A549 (cell line): ENCODE data around the gene SLC6A18. TPM values are rescaled to one million over a fixed set of nuclear protein-coding genes. Genes with fewer than 3 reads are reported as not detected.
"Not testable (repeated sequence)": the region's sequence is repeated elsewhere in the genome, so short reads cannot be mapped to it uniquely, and the experiment has no call there.

Experiments
- ATAC-seq, 2 experiments: fragments of 200-7000 bp in 1 of 2; fragments of >200 bp in 1 of 2; cut with Nextera tagmentation in 1 of 2; cut with Tn5 transposase in 1 of 2; 3 replicates each; pipeline versions ENCODE4 v1.8.0 to v1.9.1; 2018 to 2020; ENCODE audit warnings: mild to moderate bottlenecking in 1 of 2, moderate library complexity in 1 of 2
- CTCF ChIA-PET: fragments of 300-600 bp; sonication (Branson Sonifier 250); formaldehyde crosslinking; extraction: SDS; loops from one replicate; lab custom pipeline; 2021; ENCODE audit warnings: antibody characterized with exemption, inconsistent platforms; lab: Yijun Ruan, JAX
- POLR2A ChIA-PET: fragments of 350-600 bp; formaldehyde crosslinking; extraction: SDS; loops from one replicate; lab custom pipeline; 2021; ENCODE audit warnings: antibody characterized with exemption, inconsistent platforms; lab: Yijun Ruan, JAX
- DNase-seq, 2 experiments: peaks; one replicate each; pipeline versions ENCODE4 v3.0.0 to v3.0.0-alpha.2; 2011 to 2016; ENCODE audit warnings: low read depth in 1 of 2, low spot score in 1 of 2
- FAIRE-seq: peaks from 2 replicates; lab custom pipeline; 2011; peaks lifted over from hg19 to GRCh38; lab: Jason Lieb, UNC
- H3K27ac ChIP-seq, 2 experiments: fragments of >200 bp; sonication (Bioruptor Twin); formaldehyde crosslinking; 3 replicates each; pipeline ENCODE4 v1.5.1; 2016 to 2017
- H3K4me1 ChIP-seq: fragments of >200 bp; sonication (Bioruptor Twin); formaldehyde crosslinking; 3 replicates; pipeline ENCODE4 v1.6.1; 2016
- H3K4me2 ChIP-seq: fragments of >200 bp; sonication (Bioruptor Twin); formaldehyde crosslinking; 3 replicates; pipeline ENCODE4 v1.6.1; 2016
- H3K4me3 ChIP-seq: fragments of >200 bp; sonication (Bioruptor Twin); formaldehyde crosslinking; 3 replicates; pipeline ENCODE4 v1.5.1; 2016
- H3K9me3 ChIP-seq: fragments of >200 bp; sonication (Bioruptor Twin); formaldehyde crosslinking; 3 replicates; pipeline ENCODE4 v1.6.1; 2016
- BHLHE40 ChIP-seq: IDR thresholded peaks from 2 replicates; pipeline ENCODE4 v1.6.1; 2012; ENCODE audit warnings: low read depth, low read length, inconsistent platforms
- CHD2 ChIP-seq: fragments of 150-350 bp; IDR thresholded peaks from 2 replicates; pipeline ENCODE4 v1.6.1; 2014; ENCODE audit warnings: low read length; ENCODE audit not compliant: partially characterized antibody
- E2F6 ChIP-seq: IDR thresholded peaks from 2 replicates; pipeline ENCODE4 v1.6.1; 2012; ENCODE audit warnings: low read depth, borderline replicate concordance
- EHMT2 ChIP-seq: fragments of 200-600 bp; sonication (generic); IDR thresholded peaks from 2 replicates; pipeline ENCODE4 v1.6.1; 2016; ENCODE audit warnings: antibody characterized with exemption, low read depth, mild to moderate bottlenecking, moderate library complexity
- EP300 ChIP-seq, 2 experiments: fragments of >200 bp; sonication (Bioruptor Twin); formaldehyde crosslinking; IDR thresholded peaks; 2 replicates in 1 of 2; 3 replicates in 1 of 2; pipeline ENCODE4 v1.6.1; 2016 to 2017
- ESRRA ChIP-seq: fragments of 150-350 bp; IDR thresholded peaks from 2 replicates; pipeline ENCODE4 v1.6.1; 2014; ENCODE audit warnings: mild to moderate bottlenecking, low read length, borderline replicate concordance
- FOSB ChIP-seq: fragments of 250-450 bp; sonication (Bioruptor Pico); IDR thresholded peaks from 2 replicates; pipeline ENCODE4 v1.5.0; 2020; ENCODE audit warnings: mild to moderate bottlenecking, moderate library complexity
- FOSL2 ChIP-seq, 2 experiments: fragments of 450-650 bp in 1 of 2; fragments of >200 bp in 1 of 2; sonication (Bioruptor Twin) in 1 of 2; formaldehyde crosslinking; IDR thresholded peaks; 2 replicates each; pipeline versions ENCODE4 v1.5.0 to v1.6.1; 2016 to 2020; ENCODE audit warnings: mild to moderate bottlenecking in 1 of 2, moderate library complexity in 1 of 2
- FOXS1 ChIP-seq: fragments of 250-450 bp; sonication (Bioruptor Pico); IDR thresholded peaks from 2 replicates; pipeline ENCODE4 v1.5.0; 2020; ENCODE audit warnings: mild to moderate bottlenecking, moderate library complexity
- HES2 ChIP-seq: fragments of >200 bp; sonication (Bioruptor Twin); formaldehyde crosslinking; IDR thresholded peaks from 2 replicates; pipeline ENCODE4 v1.6.1; 2016
- HMGXB4 ChIP-seq: fragments of 250-450 bp; sonication (Bioruptor Pico); IDR thresholded peaks from 2 replicates; pipeline ENCODE4 v1.5.0; 2021; ENCODE audit warnings: mild to moderate bottlenecking, moderate library complexity, borderline replicate concordance
- JUN ChIP-seq, 2 experiments: fragments of >200 bp; sonication (Bioruptor Twin); formaldehyde crosslinking; IDR thresholded peaks; 2 replicates in 1 of 2; 3 replicates in 1 of 2; pipeline ENCODE4 v1.6.1; 2016 to 2017
- MAX ChIP-seq: IDR thresholded peaks from 2 replicates; pipeline ENCODE4 v1.6.1; 2012
- MAZ ChIP-seq: fragments of 150-350 bp; IDR thresholded peaks from 2 replicates; pipeline ENCODE4 v1.6.1; 2014; ENCODE audit warnings: antibody characterized with exemption, low read depth, low read length, borderline replicate concordance
- NFE2L2 ChIP-seq: fragments of 150-350 bp; conservative IDR thresholded peaks from 2 replicates; pipeline ENCODE4 v1.6.1; 2014; ENCODE audit warnings: low read length
- NPAS2 ChIP-seq: fragments of 250-450 bp; sonication (Bioruptor Pico); IDR thresholded peaks from 2 replicates; pipeline ENCODE4 v1.8.0; 2022; ENCODE audit warnings: mild to moderate bottlenecking, moderate library complexity, borderline replicate concordance
- PHF8 ChIP-seq: fragments of 200-600 bp; sonication (generic); IDR thresholded peaks from 2 replicates; pipeline ENCODE4 v1.6.1; 2016; ENCODE audit warnings: low read depth, mild to moderate bottlenecking, antibody characterized with exemption, moderate library complexity, borderline replicate concordance
- POLR2A ChIP-seq: IDR thresholded peaks from 2 replicates; pipeline ENCODE4 v1.6.1; 2012; ENCODE audit warnings: mild to moderate bottlenecking, low read length
- POLR2AphosphoS2 ChIP-seq: conservative IDR thresholded peaks from 2 replicates; pipeline ENCODE4 v1.6.1; 2012; ENCODE audit warnings: low read length, improper control_type of control experiment, inconsistent platforms
- RCOR1 ChIP-seq: fragments of 150-350 bp; IDR thresholded peaks from 2 replicates; pipeline ENCODE4 v1.6.1; 2014; ENCODE audit warnings: antibody characterized with exemption, low read length, low read depth
- RFX5 ChIP-seq: fragments of 450-650 bp; IDR thresholded peaks from 2 replicates; pipeline ENCODE4 v1.7.1; 2014; ENCODE audit warnings: antibody characterized with exemption, mild to moderate bottlenecking, moderate library complexity
- RNF2 ChIP-seq: fragments of 200-600 bp; sonication (generic); IDR thresholded peaks from 2 replicates; pipeline ENCODE4 v1.6.1; 2016; ENCODE audit warnings: low read depth, mild to moderate bottlenecking, antibody characterized with exemption, moderate library complexity, borderline replicate concordance
- SMC3 ChIP-seq: fragments of >200 bp; sonication (Bioruptor Twin); formaldehyde crosslinking; IDR thresholded peaks from 3 replicates; pipeline ENCODE4 v1.6.1; 2018; ENCODE audit warnings: inconsistent platforms
- TFCP2L1 ChIP-seq: fragments of 250-450 bp; sonication (Bioruptor Pico); IDR thresholded peaks from 2 replicates; pipeline ENCODE4 v1.5.0; 2021; ENCODE audit warnings: mild to moderate bottlenecking
- TP53 ChIP-seq: fragments of 250-450 bp; sonication (Bioruptor Pico); IDR thresholded peaks from 2 replicates; pipeline ENCODE4 v1.5.0; 2021; ENCODE audit warnings: mild to moderate bottlenecking, moderate library complexity
- ZC3H11A ChIP-seq: fragments of 450-650 bp; IDR thresholded peaks from 2 replicates; pipeline ENCODE4 v1.6.1; 2014; ENCODE audit warnings: antibody characterized with exemption, mild to moderate bottlenecking
- ZSCAN20 ChIP-seq: fragments of 250-450 bp; sonication (Bioruptor Pico); IDR thresholded peaks from 2 replicates; pipeline ENCODE4 v1.8.0; 2022; ENCODE audit warnings: mild to moderate bottlenecking, moderate library complexity
- WGBS: methylation state at CpG from one replicate; pipeline ENCODE4 v1.1.6; 2017; ENCODE audit errors: missing lambda C conversion rate; 5-methylcytosine and 5-hydroxymethylcytosine counted together
- polyA plus RNA-seq, 4 experiments: library from polyadenylated mRNA; depleted of rRNA in 3 of 4; stranded (reverse); fragments of >200 nt; fragmentation: RNase III in 1 of 4; extraction: RNeasy Plus Mini Kit Qiagen cat#74134 plus additional on column Dnase treatment in 1 of 4; gene quantifications; 2 replicates in 3 of 4; 3 replicates in 1 of 4; pipeline ENCODE4 v1.2.3, GENCODE V29; 2011 to 2017
- TF ChIP-seq, protein P1 (sequence below): IDR thresholded peaks from 2 replicates; pipeline ENCODE4 v1.6.1; 2012

Gene SLC6A18
- polyA plus RNA-seq, 2 of the 4 experiments (the other 2 are of a cell fraction), result not detected

- TF ChIP-seq FOSB (CRISPR knock-in tag), result no peak
- TF ChIP-seq ESRRA, result no peak
- TF ChIP-seq MAX, result no peak
- TF ChIP-seq NPAS2 (CRISPR knock-in tag), result no peak
These were observed 2.5 kb downstream of the SLC6A18 start (continued) for GRCh38 chr5:1227667-1228066.

DNA sequence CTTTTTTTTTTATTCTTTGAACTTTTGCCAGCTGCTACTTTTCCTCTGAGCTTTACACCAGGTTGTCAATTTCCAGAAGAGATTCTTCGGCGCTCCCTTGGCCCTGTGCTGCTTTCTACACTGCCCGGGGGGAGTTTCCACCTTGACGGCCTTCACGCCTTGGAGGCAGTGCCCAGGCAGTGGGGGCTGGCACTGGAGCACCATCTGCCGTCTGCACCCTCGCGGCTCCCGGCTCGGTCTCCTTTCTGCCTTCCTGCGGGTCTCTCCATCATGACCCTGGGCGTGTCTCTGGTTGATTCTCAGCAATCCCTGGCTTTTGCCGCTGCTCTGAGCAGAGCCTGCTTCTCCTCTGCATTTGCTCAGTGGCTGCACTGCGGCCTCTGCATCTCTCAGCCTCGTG, 2.9 kb downstream of the SLC6A18 start:
- Histone ChIP-seq H3K27ac (no peak overlapping the region), H3K9me3 (no peaks in the 10 kb centered on the region), H3K4me3 (no peak overlapping the region), H3K4me1 (no peaks in the 10 kb centered on the region), H3K4me2 (no peak overlapping the region)
- CTCF ChIA-PET, result interaction anchor here (1.0 to 1.4 kb wide), 2 partner anchors 88 to 417 kb away, joined by 3 to 5 read pairs; no protein-coding TSS in a partner anchor
- WGBS, result 43% methylated on average over 15 of the region's 15 CpGs
- POLR2A ChIA-PET, result no interaction called here
- DNase-seq (no peak), ATAC-seq (no peak), FAIRE-seq (no peak)
- TF ChIP-seq FOSB (CRISPR knock-in tag) (no peak), SMC3 (no peak), RCOR1 (no peak), POLR2A (no peak), NFE2L2 (no peak), EHMT2 (no peak), EP300 (IDR thresholded peaks at IDR 0.05) (no peak), BHLHE40 (no peak)
- TF ChIP-seq, protein P1, sequence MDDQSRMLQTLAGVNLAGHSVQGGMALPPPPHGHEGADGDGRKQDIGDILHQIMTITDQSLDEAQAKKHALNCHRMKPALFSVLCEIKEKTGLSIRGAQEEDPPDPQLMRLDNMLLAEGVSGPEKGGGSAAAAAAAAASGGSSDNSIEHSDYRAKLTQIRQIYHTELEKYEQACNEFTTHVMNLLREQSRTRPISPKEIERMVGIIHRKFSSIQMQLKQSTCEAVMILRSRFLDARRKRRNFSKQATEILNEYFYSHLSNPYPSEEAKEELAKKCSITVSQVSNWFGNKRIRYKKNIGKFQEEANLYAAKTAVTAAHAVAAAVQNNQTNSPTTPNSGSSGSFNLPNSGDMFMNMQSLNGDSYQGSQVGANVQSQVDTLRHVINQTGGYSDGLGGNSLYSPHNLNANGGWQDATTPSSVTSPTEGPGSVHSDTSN, result no peak

GRCh38 chr5:1229023-1229422, 3.8 kb downstream of the SLC6A18 start:
- 69% methylated on average over 11 of the region's 11 CpGs for WGBS
- H3K4me1 ChIP-seq, H3K9me3 ChIP-seq, POLR2A ChIA-PET, ATAC-seq, H3K27ac ChIP-seq, H3K4me2 ChIP-seq, FAIRE-seq, DNase-seq, H3K4me3 ChIP-seq: not testable (repeated sequence)
- CTCF ChIA-PET, result interaction anchor here (1.4 kb wide), 1 partner anchor 416 kb away, joined by 5 read pairs; no protein-coding TSS in a partner anchor

DNA sequence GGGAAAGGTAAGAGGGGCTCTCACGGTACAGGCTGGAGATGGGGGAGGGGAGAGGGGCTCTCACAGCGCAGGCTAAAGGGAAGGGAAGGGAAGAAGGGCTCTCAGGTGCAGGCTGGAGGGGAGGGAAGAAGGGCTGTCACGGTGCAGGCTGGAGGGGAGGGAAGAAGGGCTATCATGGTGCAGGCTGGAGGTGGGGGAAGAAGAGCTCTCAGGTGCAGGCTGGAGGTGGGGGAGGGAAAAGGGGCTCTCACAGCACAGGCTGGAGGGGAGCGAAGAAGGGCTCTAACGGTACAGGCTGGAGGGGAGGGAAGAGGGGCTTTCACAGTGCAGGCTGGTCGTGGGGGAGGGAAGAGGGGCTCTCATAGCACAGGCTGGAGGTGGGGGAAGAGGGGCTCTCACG, 4.6 kb downstream of the SLC6A18 start:
- TF ChIP-seq MAZ (no peak), ZC3H11A (no peak), TP53 (no peak), CHD2 (no peak), PHF8 (no peak), JUN (IDR thresholded peaks at IDR 0.05) (no peak), EP300 (IDR thresholded peaks at IDR 0.05) (no peak), ZSCAN20 (CRISPR knock-in tag) (no peak), RFX5 (no peak), HMGXB4 (no peak), E2F6 (no peak), FOSB (CRISPR knock-in tag) (no peak), TFCP2L1 (CRISPR knock-in tag) (no peak), HES2 (no peak), RNF2 (no peak), FOSL2 (IDR thresholded peaks at IDR 0.05) (no peak), FOSL2 (CRISPR knock-in tag; IDR thresholded peaks at IDR 0.05) (no peak), FOXS1 (CRISPR knock-in tag) (no peak), POLR2AphosphoS2 (no peak), NPAS2 (CRISPR knock-in tag) (no peak)
- TF ChIP-seq, protein P1, result no peak
- FAIRE-seq (no peak), ATAC-seq (no peak), DNase-seq (no peak)
- CTCF ChIA-PET, result interaction anchor here (1.4 kb wide), 1 partner anchor 23 kb away, joined by 4 read pairs; no protein-coding TSS in a partner anchor
- Histone ChIP-seq H3K4me2 (no peak overlapping the region), H3K27ac (no peak overlapping the region), H3K4me3 (no peak overlapping the region), H3K4me1 (no peaks in the 10 kb centered on the region), H3K9me3 (no peaks in the 10 kb centered on the region)
- POLR2A ChIA-PET, result no interaction called here
- WGBS, result 28% methylated on average over 7 of the region's 7 CpGs
